HG02610 (cell line): ENCODE measurements around the gene OSBPL7.

ENCODE experiments used
- ATAC-seq: cut with Tn5 transposase; IDR thresholded peaks from one replicate; pipeline ENCODE4 v1.9.1; 2021; ENCODE audit warnings: mild to moderate bottlenecking, moderate library complexity; ENCODE audit not compliant: unreplicated experiment

The OSBPL7 gene

DNA sequence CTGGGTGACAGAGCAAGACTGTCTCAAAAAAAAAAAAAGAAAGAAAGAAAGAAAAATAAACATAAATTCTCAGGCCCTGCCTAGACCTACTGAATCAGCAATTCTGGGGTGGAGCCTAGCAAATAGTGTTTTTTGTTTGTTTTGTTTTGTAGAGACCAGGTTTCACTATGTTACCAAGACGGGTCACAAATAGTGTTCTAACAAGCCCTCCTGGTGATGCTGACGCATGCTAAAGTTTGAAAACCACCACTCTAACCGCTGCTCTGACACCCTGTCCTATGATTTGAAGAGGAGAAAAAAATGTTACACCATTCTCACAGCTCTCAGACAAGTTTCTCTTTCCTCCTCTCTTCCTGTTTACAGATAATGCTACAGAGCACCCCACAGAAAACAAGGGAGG lies 8.3 kb upstream of the OSBPL7 start:
- no peak for ATAC-seq

DNA sequence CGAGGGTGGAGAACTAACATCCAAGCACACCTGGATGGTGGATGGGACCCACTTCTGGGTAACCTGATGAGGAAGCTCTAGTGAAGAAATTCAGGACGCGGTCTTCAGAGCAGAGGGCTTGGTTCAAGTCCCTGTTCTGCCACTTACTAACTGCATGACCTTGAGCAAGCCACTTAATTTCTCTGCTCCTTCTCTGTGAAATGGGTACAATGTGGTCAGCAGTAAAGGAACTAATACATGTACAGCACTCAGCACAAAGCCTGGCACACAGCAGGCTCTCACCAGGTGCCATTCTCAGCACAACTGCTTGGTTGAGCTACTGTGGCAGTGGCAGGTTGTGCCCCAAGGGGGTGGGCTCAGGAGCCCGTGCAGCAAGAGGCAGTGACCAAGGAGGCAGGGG lies 1.9 kb upstream of the OSBPL7 start:
- ATAC-seq, result no peak

DNA sequence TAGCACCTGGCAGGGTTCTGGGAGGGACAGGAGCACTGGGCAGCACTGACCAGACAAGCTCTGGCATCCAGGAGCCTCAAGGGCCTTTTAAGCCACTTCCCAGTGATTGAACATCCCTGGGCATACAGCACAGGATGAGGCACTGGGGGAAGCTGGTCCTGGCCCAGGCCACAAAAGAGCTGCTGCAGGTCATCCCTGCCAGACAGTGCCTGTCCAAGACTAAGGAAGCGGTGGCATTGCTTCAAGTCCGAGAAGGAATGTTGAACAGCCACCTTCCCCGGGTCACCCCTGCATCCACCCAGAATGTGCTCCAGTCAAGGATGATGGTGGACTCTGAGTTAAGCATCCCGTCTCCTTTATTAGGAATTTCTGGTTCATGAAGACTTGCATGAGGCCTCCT lies 1.2 kb upstream of the OSBPL7 start:
- ATAC-seq, result no peak

DNA sequence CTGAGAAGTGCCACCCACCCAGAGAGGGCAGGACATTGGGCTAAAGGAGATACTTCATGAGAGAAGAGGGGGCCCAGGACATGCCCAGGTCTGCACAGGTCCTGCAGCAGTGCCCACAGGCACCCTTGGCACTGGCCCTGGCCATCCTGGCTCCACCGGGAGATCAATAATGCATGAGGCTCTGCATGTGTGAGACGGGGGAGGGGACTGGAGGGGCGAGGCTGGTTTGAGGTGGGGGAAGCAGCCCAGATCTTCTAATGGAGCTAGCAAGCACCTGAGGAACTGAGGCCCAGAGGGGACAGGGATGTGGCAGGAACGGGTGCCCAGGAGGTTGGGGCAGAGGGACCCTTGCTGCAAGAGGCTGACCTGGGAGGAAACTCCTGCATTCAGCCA lies 567 bp downstream of the OSBPL7 start:
- no peak for ATAC-seq

DNA sequence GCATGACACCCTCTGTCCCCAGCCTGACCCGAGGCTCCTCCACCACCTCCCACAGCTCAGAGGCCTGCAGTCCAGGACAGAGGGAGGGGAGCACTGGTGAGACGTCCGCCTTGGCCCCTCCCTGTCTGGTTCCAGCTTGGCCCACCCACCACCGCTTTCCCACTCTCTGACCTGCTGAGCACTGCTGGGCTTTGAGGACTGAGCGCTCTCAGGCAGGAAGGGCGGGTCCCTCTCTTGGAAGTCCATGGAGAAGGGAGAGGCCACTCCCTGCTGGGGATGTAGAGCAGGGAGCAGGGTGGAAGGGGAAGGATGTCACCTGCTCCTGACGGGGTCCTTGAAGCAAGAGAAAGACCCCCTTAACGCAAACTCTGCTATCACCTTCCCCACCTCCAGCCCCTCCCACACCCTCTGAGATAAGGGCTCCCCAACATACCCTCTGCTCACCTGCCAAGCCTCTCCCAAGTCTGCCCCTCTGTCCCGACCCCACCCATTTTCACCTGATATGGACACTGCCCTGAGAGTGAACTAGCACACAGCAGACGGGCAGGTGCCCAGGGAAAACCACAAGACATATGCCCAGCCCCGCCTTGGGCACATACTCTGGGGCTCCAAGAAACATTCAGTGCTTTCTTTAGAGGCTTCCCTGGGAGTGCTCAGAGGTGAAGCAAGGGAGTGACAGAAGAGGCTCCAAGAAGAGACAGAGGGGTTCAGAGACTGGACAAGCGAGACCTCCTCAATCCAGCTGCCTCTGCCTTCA lies 1.4 kb downstream of the OSBPL7 start:
- ATAC-seq, result no peak

DNA sequence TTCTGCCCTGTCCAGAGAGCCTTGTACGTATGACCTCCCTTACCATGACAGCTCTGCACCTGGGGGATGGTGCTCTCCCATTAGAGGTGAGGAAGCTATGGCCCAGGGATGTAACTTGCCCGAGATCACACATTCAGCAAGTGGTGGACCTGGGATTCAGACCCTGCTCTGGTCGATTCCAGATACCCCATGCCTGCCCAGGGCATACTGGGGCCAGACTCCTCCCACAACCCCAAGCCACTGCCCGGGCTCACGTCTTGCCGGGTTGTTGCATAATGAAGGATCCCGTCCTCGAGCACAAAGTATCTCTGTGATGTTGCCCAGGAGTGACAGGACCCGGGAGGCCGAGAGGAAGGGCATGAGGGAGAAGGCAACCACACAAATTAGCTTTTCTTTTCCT lies 2.1 kb downstream of the OSBPL7 start:
- ATAC-seq, result no peak

DNA sequence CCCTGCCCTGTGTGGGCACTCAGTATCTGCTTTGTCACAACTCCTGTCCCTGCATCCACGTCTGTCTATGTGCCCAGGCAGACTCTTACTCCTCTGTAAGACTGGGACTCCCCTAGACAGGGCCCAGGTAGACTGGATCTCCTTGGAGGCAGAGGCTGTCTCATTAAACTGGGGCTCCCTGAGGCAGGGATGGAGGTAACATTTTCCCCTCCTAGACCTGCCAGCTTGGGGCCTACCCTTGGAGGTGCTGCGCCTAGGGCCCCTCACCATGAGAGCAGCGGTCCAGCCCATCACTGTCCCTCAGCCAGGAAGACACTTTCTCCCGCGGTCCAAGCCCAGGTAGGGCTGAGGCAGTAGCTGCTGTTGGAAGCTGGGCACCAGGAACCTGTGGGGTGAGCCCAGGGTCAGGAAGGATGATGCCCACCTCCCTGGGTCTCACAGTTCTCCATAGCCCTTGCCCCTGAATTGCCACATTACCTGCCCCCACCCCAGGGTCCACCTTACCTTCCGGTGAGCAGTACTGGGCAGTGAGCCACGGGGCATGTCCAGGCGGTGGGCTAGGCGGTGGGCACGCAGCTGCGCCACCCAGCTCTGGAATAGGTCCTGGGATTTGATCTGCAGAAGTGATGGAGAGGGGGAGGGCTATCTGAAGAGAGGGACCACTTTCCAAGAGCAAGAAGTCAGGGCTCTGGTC lies 3.4 kb downstream of the OSBPL7 start:
- ATAC-seq, result no peak

DNA sequence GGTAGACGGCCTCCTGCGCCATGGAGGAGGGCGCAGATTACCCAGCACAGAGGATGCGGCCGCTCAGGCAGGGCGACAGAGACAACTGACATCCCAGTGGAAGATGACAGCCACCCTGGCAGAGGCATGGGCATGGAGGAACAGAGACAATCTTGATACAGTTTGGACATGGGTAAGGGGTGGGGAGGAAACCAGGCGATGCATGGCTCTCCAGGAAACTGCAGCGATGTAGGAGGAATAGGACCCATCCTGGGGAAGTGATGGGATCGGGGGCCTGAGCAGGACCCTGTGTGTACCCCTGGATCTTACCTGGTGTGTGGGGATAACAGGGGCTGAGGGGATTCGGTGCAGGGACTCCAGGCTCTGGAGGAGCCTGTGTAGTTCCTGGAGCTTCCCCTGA lies 4.6 kb downstream of the OSBPL7 start:
- ATAC-seq, result no peak

DNA sequence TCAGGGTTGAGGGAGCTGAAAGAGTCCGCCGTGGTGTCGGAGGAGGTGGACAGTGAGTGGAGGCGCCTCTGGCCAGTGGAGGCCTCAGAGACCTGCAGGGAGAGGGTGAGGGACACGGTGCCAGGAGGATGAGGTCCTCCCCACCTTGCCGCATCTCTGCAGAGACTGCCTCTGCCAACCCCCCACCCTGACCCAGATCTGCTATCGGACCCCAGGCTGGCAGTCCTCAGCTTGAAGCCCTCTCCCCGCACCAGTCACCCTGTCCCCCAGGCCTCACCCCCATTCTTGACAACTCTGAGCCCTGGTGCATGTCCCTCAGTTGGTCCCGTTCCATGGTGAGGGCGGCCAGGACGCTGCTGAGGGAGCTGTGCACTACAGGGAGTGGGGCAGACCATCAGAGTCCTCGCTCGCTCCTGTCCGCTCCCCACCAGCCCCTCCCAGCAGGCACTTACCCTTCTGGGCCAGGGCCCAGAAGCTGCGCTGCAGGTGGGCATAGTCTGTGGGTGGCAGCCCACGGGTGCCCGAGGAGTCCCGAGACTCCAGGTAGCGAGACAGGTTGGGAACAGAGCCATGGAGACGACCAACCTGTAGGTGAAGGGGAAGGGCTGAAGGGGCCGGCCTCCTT lies 5.4 kb downstream of the OSBPL7 start:
- ATAC-seq, result no peak

DNA sequence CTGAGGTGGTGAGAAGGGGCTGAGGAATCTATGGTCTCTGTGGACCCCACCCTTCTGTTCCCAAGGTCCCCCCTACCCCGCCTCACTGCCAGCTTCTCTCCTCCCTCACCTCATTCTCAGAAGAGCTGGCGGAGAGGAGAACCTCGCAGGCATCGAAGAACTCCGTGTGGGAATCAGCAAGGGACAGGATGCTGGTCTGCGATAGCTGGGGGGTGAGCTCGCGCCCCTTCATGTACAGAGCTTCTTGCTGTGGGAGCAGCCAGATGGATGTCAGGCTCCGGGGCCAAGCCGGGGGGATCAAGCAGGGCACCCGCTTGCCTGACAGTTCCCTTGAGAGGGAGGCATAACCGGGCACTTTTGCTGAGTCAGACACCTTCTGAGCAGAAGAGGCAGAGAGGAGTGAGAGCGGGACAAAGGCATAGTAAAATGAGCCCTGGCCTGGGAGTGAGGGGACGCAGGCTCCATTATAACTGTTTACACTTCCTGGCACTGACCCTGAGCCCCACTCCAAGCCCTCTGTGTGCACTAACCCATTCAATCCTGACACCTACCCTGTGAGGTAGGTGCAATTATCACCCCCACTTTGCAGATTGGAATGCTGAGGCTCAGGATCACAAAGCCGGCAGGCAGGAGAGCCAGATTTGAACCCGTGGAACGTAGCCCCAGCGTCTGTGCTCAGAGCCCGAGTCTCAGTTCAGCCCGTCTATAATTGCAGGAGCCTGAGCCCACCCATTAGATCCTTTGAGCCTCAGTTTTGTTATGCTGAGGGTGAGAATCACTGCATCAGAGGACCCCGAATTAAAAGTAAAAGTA lies 6.3 kb downstream of the OSBPL7 start:
- ATAC-seq, result no peak

DNA sequence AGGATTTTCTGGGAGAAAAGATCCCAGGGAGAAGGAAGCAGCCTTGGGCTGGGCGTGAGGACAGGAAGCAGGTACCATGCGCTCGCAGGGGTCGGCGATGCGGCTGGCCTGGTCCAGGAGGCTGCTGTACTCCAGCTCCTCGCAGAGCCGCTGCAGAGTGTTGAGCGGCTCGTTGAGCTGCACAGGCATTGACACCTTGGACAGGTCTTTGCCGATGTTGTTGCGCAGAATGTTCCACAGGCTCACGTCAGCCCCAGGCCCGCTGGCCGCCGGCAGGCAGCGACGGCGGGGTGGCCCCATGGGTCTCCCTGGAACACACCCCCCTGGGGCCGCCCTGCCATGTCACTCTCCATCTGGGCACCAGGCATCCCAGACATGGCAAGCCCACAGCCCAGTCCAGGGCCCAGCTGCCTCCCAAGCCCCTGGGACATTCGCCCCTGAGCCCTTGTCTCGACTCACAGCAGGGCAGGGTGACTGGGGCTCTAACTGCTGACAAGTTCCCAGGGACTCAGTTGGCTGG lies 8.0 kb downstream of the OSBPL7 start:
- no peak for ATAC-seq

DNA sequence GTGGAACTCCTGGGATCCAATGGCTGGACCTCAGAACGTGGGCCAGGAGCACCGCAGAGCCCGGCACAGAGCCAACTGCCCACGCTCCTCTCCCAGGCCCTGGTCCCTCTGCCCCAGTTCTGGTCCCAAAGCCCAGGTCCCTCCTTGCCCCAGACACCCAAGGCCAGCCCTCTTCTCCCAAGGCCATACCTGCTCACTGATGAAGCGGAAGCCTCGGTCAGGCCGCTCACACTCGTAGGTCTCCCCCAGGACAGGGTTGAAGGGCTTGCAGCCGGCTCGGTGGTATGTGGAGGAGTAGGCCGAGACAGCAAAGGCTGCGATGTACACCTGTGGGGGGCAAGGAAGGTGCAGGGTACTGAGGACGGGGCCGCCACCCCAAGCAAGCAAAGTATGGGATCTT lies 8.5 kb downstream of the OSBPL7 start:
- ATAC-seq, result no peak

DNA sequence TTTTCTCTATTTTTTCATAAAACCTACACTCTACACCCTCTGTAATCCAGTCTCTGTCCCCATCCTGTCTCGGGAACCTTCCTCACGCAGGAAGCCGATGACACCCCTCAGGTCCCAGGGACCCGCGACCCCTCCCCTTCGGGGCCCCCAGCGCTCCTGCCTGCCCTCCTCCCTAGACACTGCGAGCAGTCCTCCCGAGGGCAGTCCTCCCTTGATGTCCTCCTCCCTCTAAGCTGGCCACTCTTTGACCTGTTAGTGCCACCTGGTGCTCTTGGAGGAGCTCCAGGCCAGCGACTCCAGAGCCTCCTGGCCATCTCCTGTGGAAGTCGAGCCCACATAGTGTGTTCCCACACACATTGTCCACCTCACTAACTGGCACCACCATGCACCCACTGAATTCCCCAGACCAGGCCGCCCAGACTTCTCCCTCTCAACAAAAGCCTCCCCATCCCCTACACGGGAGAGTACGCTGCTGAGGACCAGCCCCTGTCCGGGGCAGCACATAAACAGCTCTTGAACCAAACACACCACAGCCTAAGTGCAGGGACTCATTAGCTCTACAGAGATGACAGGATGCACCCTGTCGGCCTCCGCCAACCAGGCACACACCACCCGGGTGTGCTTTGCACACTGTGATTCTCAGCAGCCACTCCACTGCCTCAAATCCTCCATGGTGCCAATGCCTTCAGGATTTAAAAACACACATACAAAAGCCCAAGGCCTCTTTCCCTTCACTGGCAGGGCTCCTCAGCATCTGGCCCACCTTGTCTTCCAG lies 9.3 kb downstream of the OSBPL7 start:
- no peak for ATAC-seq

DNA sequence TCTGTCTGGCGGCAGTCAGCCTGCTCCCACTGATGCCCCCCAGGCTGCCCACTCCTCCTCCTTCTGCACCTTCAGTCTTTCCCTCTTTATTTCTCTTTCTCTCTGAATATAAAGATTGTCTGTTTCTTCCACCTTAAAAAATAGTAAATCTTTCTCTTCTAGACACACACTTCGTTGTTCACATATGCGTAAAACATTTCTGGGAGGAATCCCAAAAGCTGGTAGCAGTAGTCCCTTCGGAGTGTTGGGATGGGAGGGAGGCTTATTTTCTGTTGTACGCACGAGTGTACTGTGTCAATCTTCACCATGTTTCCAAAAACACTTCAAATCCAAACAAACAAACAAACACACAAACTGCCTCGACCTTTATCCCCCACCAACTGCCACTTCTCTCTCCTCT lies 9.9 kb downstream of the OSBPL7 start:
- ATAC-seq, result no peak

DNA sequence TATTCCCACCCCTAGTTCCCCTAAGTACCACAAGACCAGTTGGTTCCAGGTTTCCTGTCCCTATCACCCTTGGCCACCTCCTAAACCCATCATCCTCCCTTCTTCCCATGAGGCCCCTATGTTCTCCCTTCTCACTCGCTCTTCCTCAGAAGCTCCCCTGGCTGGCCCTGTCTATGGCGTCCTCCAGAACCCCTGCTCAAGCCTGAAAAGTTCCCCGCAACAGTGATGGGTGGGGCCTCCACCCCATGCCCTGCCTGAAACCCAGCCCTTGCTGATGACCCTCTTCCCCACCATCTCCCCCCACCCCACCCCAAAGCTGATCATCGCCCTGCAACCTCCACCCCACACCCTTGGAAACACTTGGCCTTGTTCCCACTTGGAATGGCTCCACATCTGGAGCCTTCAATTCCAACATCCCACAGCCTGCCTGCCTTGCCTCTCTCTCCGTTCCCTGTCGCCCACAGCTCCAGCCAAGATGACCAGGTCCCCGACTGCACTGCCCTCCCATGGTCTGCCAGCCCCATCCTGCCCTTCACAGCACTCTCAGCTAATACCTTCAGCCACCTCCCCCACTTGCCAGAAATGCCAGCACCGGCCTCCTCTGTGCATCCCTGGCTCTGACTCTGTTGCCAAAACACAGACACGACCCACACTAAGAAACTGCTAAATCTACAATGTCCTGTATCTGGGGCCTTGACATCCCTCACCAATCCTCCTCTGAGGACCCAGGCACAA lies 10.5 kb downstream of the OSBPL7 start:
- ATAC-seq, result no peak

DNA sequence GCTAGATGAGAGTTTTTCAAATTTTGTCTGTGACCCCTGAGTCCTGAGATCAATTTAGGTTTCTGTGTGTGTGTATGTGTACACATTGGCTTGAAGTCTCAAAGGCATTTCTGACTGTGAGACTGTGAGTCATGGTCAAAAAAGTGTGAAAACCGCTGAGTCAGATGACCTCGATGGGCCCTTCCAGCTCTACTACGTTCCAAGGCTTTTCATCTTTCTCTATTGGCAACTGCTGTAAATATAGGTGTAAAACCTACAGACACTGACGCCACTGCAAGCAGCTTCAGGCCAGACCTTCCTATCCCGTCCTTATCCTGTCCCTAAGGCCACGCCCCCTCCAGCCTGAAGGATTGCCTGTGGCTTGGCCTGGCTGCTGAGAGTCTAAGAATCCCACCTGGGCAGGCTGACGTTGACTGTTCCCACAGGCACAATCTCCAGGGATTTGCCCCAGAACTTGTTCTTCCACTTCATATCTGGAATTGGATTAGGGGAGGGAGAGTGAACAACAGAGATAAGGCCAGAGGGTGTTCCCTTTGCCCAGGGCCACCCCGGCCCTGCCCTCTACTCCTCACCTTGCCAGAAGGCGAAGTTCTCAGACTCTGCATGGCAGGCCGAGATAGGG lies 11.3 kb downstream of the OSBPL7 start:
- ATAC-seq, result no peak

DNA sequence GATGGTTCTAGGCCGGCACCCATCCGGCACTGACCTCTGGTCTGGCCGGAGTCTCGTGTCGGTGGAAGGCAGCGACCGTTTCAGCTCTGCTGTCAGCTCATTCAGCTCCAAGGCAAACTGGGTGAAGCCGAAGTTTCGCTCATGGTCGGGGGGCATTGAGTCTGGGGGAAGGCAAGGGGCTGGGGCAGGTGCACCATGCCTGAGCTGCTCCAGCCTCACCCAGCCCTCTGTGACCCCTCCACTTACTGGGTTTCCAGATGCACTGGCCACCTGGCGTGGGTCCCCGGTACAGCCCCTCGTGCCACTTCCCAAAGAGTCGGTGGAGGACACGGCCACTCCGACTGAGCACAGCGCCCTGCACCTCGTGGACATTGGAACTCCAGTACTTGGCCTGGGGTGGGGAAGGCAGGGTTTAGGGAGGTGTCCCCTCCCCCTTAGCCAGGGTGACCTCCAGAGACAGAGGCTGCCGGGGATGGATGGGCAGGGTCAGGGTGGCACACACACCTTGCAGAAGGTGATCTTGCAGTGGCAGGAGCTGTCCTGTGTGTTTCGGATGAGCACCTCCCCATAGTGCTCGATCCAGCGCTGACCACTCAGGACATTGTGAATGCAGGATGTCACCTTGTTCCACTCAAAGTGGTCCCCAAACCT lies 12.6 kb downstream of the OSBPL7 start:
- no peak for ATAC-seq

DNA sequence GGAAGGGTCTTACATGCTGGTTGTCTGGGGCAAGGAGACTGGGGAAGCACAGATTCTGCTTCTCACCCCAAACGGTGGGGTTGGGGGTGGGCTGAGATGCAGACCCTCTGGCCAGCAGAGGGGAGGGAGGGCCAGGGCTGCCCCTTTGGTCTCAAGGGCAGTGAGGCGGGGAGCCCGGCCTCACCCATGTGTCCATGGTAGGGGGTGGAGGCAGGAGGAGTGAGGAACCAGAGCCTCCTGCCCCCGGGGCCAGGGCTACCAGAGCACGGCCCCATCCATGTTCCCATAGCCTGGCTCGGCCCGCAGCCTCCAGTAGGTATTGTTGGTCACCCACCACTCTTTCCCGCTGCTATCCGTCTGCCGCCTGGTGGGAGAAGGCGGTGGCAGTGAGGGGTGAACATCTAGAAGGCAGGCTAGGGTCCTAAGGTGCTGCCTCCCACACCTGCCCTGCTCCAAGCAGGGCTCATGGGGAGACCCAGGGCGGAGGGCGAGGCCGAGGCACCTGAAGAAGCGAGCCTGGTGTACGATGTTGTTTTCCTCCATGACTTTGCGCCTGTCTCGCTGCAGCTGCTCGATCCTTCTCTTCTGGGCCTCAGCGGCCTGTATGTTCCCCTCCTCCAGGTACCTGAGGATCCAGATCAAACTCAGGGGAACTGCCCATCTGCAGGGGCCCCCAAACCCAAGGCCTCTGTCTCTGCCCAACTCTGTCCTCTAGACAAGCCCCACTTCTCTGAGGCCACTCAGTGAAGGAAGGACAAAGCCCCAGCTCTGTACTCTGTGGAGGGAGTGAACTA lies 13.4 kb downstream of the OSBPL7 start:
- no peak for ATAC-seq
